ENCODE measurements around the gene KCNA1. TPM values are rescaled to one million over a fixed set of nuclear protein-coding genes. Genes with fewer than 3 reads are reported as not detected.

Gene KCNA1
- total RNA-seq, 1 experiment from 2014 or later: not detected

- no peaks in the 10 kb centered on the region for H3K27me3 ChIP-seq (ENCODE audit: low read length)
- no peak for DNase-seq
Observed at GRCh38 chr12:4958697-4959375, 49.1 kb downstream of the KCNA1 start.

GRCh38 chr12:4959381-4959780 is 49.7 kb downstream of the KCNA1 start:
- H3K4me2 ChIP-seq (ENCODE audit: low read depth, low read length, poor library complexity, severe bottlenecking): no peak overlapping the region
- H3K9ac ChIP-seq (ENCODE audit: low read length): no peak overlapping the region
- H3K9me3 ChIP-seq (ENCODE audit: low read length): no peaks in the 10 kb centered on the region
- no peaks in the 10 kb centered on the region for H3K27me3 ChIP-seq (ENCODE audit: low read length)
- peaks cover 2% of the 10 kb centered on the region; the same call in 1 of the 2 replicates for H3K4me1 ChIP-seq (ENCODE audit: low read length)
- no peaks in the 10 kb centered on the region for H4K20me1 ChIP-seq (ENCODE audit: insufficient read depth, low read depth, low read length)
- H2AFZ ChIP-seq (ENCODE audit: low read length): no peak overlapping the region
- H3K27ac ChIP-seq (ENCODE audit: low read length): no peak overlapping the region
- H3K79me2 ChIP-seq (ENCODE audit: low read length): no peaks in the 10 kb centered on the region
- H3K9me2 ChIP-seq (replicated peaks; ENCODE audit: insufficient read depth, low read length): no peaks in the 10 kb centered on the region
- H3K36me3 ChIP-seq (ENCODE audit: insufficient read depth, low read length): no peaks in the 10 kb centered on the region
- DNase-seq: no peak
- H3K4me3 ChIP-seq (ENCODE audit: low read length): no peak overlapping the region

More at GRCh38 chr12:4958697-4959375, 49.1 kb downstream of the KCNA1 start:
- Histone ChIP-seq H3K27ac (ENCODE audit: low read length) (no peak overlapping the region), H3K36me3 (ENCODE audit: insufficient read depth, low read length) (no peaks in the 10 kb centered on the region), H3K4me1 (ENCODE audit: low read length) (peaks cover 2% of the 10 kb centered on the region; the same call in 1 of the 2 replicates), H3K9me2 (replicated peaks; ENCODE audit: insufficient read depth, low read length) (no peaks in the 10 kb centered on the region), H3K9ac (ENCODE audit: low read length) (no peak overlapping the region), H2AFZ (ENCODE audit: low read length) (no peak overlapping the region), H3K4me2 (ENCODE audit: low read depth, low read length, poor library complexity, severe bottlenecking) (no peak overlapping the region), H3K4me3 (ENCODE audit: low read length) (no peak overlapping the region), H3K79me2 (ENCODE audit: low read length) (no peaks in the 10 kb centered on the region), H4K20me1 (ENCODE audit: insufficient read depth, low read depth, low read length) (no peaks in the 10 kb centered on the region), H3K9me3 (ENCODE audit: low read length) (no peaks in the 10 kb centered on the region)

- H3K4me2 ChIP-seq (ENCODE audit: low read depth, low read length, poor library complexity, severe bottlenecking): no peak overlapping the region
- H3K9ac ChIP-seq (ENCODE audit: low read length): no peak overlapping the region
- H3K27ac ChIP-seq (ENCODE audit: low read length): no peak overlapping the region
- H4K20me1 ChIP-seq (ENCODE audit: insufficient read depth, low read depth, low read length): no peaks in the 10 kb centered on the region
- no peak overlapping the region for H2AFZ ChIP-seq (ENCODE audit: low read length)
- no peaks in the 10 kb centered on the region for H3K9me3 ChIP-seq (ENCODE audit: low read length)
- H3K79me2 ChIP-seq (ENCODE audit: low read length): no peaks in the 10 kb centered on the region
- no peaks in the 10 kb centered on the region for H3K36me3 ChIP-seq (ENCODE audit: insufficient read depth, low read length)
- H3K4me1 ChIP-seq (ENCODE audit: low read length): peaks cover 2% of the 10 kb centered on the region; the same call in 1 of the 2 replicates
- H3K27me3 ChIP-seq (ENCODE audit: low read length): no peaks in the 10 kb centered on the region
- no peak overlapping the region for H3K4me3 ChIP-seq (ENCODE audit: low read length)
- H3K9me2 ChIP-seq (replicated peaks; ENCODE audit: insufficient read depth, low read length): no peaks in the 10 kb centered on the region
- DNase-seq: no peak
Observed at GRCh38 chr12:4960030-4960429, 50.3 kb downstream of the KCNA1 start.

- Histone ChIP-seq H3K9me3 (ENCODE audit: low read length) (no peaks in the 10 kb centered on the region), H3K9ac (ENCODE audit: low read length) (no peak overlapping the region), H3K4me1 (ENCODE audit: low read length) (peaks cover 2% of the 10 kb centered on the region; the same call in 1 of the 2 replicates), H2AFZ (ENCODE audit: low read length) (no peak overlapping the region), H3K9me2 (replicated peaks; ENCODE audit: insufficient read depth, low read length) (no peaks in the 10 kb centered on the region), H3K79me2 (ENCODE audit: low read length) (no peaks in the 10 kb centered on the region), H3K4me2 (ENCODE audit: low read depth, low read length, poor library complexity, severe bottlenecking) (no peak overlapping the region), H3K36me3 (ENCODE audit: insufficient read depth, low read length) (no peaks in the 10 kb centered on the region), H4K20me1 (ENCODE audit: insufficient read depth, low read depth, low read length) (no peaks in the 10 kb centered on the region), H3K27me3 (ENCODE audit: low read length) (no peaks in the 10 kb centered on the region), H3K27ac (ENCODE audit: low read length) (no peak overlapping the region), H3K4me3 (ENCODE audit: low read length) (no peak overlapping the region)
- DNase-seq: no peak
Observed at GRCh38 chr12:4960547-4960946, 50.8 kb downstream of the KCNA1 start.

GRCh38 chr12:4961311-4961710 is 51.6 kb downstream of the KCNA1 start:
- no peak overlapping the region for H3K4me3 ChIP-seq (ENCODE audit: low read length)
- H3K4me2 ChIP-seq (ENCODE audit: low read depth, low read length, poor library complexity, severe bottlenecking): no peak overlapping the region
- DNase-seq: no peak
- no peaks in the 10 kb centered on the region for H3K9me2 ChIP-seq (replicated peaks; ENCODE audit: insufficient read depth, low read length)
- H3K9me3 ChIP-seq (ENCODE audit: low read length): no peaks in the 10 kb centered on the region
- no peak overlapping the region for H3K27ac ChIP-seq (ENCODE audit: low read length)
- H3K79me2 ChIP-seq (ENCODE audit: low read length): no peaks in the 10 kb centered on the region
- no peak overlapping the region for H2AFZ ChIP-seq (ENCODE audit: low read length)
- H3K4me1 ChIP-seq (ENCODE audit: low read length): peaks cover 2% of the 10 kb centered on the region; the same call in 1 of the 2 replicates
- no peak overlapping the region for H3K9ac ChIP-seq (ENCODE audit: low read length)
- no peaks in the 10 kb centered on the region for H4K20me1 ChIP-seq (ENCODE audit: insufficient read depth, low read depth, low read length)
- H3K36me3 ChIP-seq (ENCODE audit: insufficient read depth, low read length): no peaks in the 10 kb centered on the region
- H3K27me3 ChIP-seq (ENCODE audit: low read length): no peaks in the 10 kb centered on the region

- no peak overlapping the region for H3K9ac ChIP-seq (ENCODE audit: low read length)
- H3K9me2 ChIP-seq (replicated peaks; ENCODE audit: insufficient read depth, low read length): no peaks in the 10 kb centered on the region
- no peak for DNase-seq
Observed at GRCh38 chr12:4962539-4963486, 53.1 kb downstream of the KCNA1 start.

More at GRCh38 chr12:4962539-4963486, 53.1 kb downstream of the KCNA1 start:
- no peak overlapping the region for H3K4me2 ChIP-seq (ENCODE audit: low read depth, low read length, poor library complexity, severe bottlenecking)
- H3K4me1 ChIP-seq (ENCODE audit: low read length): peaks cover 2% of the 10 kb centered on the region; the same call in 1 of the 2 replicates
- H3K79me2 ChIP-seq (ENCODE audit: low read length): no peaks in the 10 kb centered on the region
- no peaks in the 10 kb centered on the region for H3K9me3 ChIP-seq (ENCODE audit: low read length)
- no peaks in the 10 kb centered on the region for H4K20me1 ChIP-seq (ENCODE audit: insufficient read depth, low read depth, low read length)
- H2AFZ ChIP-seq (ENCODE audit: low read length): no peak overlapping the region
- no peak overlapping the region for H3K27ac ChIP-seq (ENCODE audit: low read length)
- H3K36me3 ChIP-seq (ENCODE audit: insufficient read depth, low read length): no peaks in the 10 kb centered on the region
- no peak overlapping the region for H3K4me3 ChIP-seq (ENCODE audit: low read length)
- H3K27me3 ChIP-seq (ENCODE audit: low read length): no peaks in the 10 kb centered on the region

Other genes starting within 250 kb of the KCNA1 start
- not detected in 2 replicates for gene GALNT8, start 189.5 kb upstream of the KCNA1 start, total RNA-seq (2014; rRNA removed; shearing (Covaris generic); ENCODE audit: low replicate concordance)
- not detected in 2 replicates for gene KCNA5, start 134.0 kb downstream of the KCNA1 start, total RNA-seq (2014; rRNA removed; shearing (Covaris generic); ENCODE audit: low replicate concordance)